Gastroesophageal sphincter (tissue), 4 donors: ENCODE measurements around the gene AP1S1. TPM values are rescaled to one million over a fixed set of nuclear protein-coding genes. Genes with fewer than 3 reads are reported as not detected.

Experiments
- ATAC-seq: fragments of 150-250 bp; one replicate; pipeline ENCODE4 v1.9.1; 2016; ENCODE audit warnings: mild to moderate bottlenecking, moderate library complexity
- H3K27ac ChIP-seq, 4 donors: fragments of 200-600 bp; sonication (generic) in 3 of 4; 1 replicate in 3 of 4; 2 replicates in 1 of 4; pipeline ENCODE4 v1.5.1; 2016 to 2019
- H3K27me3 ChIP-seq: fragments of 200-600 bp; sonication (generic); one replicate; pipeline ENCODE4 v1.5.1; 2019
- H3K36me3 ChIP-seq, 2 donors: fragments of 200-600 bp; sonication (generic); one replicate each; pipeline ENCODE4 v1.5.1; 2019; ENCODE audit warnings: control low read depth in 1 of 2
- H3K4me1 ChIP-seq, 3 donors: fragments of 200-600 bp; sonication (generic); 1 replicate in 2 of 3; 2 replicates in 1 of 3; pipeline ENCODE4 v1.5.1; 2016 to 2019; ENCODE audit warnings: control low read depth in 2 of 3
- H3K4me3 ChIP-seq, 2 donors: fragments of 200-600 bp; sonication (generic); one replicate each; pipeline ENCODE4 v1.5.1; 2019; ENCODE audit warnings: mild to moderate bottlenecking in 1 of 2, moderate library complexity in 1 of 2
- H3K9me3 ChIP-seq, 3 donors: fragments of 200-600 bp; sonication (generic); one replicate each; pipeline ENCODE4 v1.5.1; 2017 to 2019; ENCODE audit warnings: control low read depth in 2 of 3
- EP300 ChIP-seq: sonication (generic); formaldehyde crosslinking; IDR thresholded peaks from one replicate; pipeline ENCODE4 v1.6.1; 2017; ENCODE audit warnings: antibody characterized with exemption, mild to moderate bottlenecking
- POLR2A ChIP-seq, 2 donors: fragments of 450-650 bp; IDR thresholded peaks; one replicate each; pipeline ENCODE4 v1.6.1; 2017; ENCODE audit warnings: antibody characterized with exemption in 2 of 2, mild to moderate bottlenecking in 2 of 2, moderate library complexity in 1 of 2
- POLR2AphosphoS5 ChIP-seq: sonication (generic); formaldehyde crosslinking; IDR thresholded peaks from one replicate; pipeline ENCODE4 v1.6.1; 2017; ENCODE audit warnings: antibody characterized with exemption
- WGBS, 2 donors: methylation state at CpG; one replicate each; pipeline ENCODE4 v1.1.5; 2018; ENCODE audit warnings: low coverage in 1 of 2; 5-methylcytosine and 5-hydroxymethylcytosine counted together
- total RNA-seq, 4 donors: library from RNA; depleted of rRNA; stranded (reverse); fragments of >200 nt; gene quantifications; one replicate each; pipeline ENCODE4 v1.1.0, GENCODE V29; 2016
- TF ChIP-seq, protein P1 (sequence below), 4 experiments: fragments of 200-600 bp in 2 of 4; fragments of 450-650 bp in 2 of 4; sonication (generic) in 1 of 4; IDR thresholded peaks; one replicate each; pipeline ENCODE4 v1.5.1; 2017 to 2019; ENCODE audit warnings: antibody characterized with exemption in 4 of 4, mild to moderate bottlenecking in 2 of 4, moderate library complexity in 2 of 4

AP1S1 gene
- total RNA-seq, 4 donors from 2014 or later = 21.9 to 69.5 (median 34.3) TPM

GRCh38 chr7:101113836-101114235, 40.4 kb upstream of the AP1S1 start:
- Histone ChIP-seq H3K36me3 (no peaks in the 10 kb centered on the region), H3K4me1 (peaks cover 0 to 12% (median 0%) of the 10 kb centered on the region in 3 donors), H3K27ac (no peak overlapping the region), H3K27me3 (no peaks in the 10 kb centered on the region), H3K4me3 (no peak overlapping the region), H3K9me3 (no peaks in the 10 kb centered on the region)
- ATAC-seq = no peak
- TF ChIP-seq POLR2AphosphoS5 (no peak), EP300 (no peak), POLR2A (IDR thresholded peaks at IDR 0.05) (no peak)
- TF ChIP-seq, protein P1, sequence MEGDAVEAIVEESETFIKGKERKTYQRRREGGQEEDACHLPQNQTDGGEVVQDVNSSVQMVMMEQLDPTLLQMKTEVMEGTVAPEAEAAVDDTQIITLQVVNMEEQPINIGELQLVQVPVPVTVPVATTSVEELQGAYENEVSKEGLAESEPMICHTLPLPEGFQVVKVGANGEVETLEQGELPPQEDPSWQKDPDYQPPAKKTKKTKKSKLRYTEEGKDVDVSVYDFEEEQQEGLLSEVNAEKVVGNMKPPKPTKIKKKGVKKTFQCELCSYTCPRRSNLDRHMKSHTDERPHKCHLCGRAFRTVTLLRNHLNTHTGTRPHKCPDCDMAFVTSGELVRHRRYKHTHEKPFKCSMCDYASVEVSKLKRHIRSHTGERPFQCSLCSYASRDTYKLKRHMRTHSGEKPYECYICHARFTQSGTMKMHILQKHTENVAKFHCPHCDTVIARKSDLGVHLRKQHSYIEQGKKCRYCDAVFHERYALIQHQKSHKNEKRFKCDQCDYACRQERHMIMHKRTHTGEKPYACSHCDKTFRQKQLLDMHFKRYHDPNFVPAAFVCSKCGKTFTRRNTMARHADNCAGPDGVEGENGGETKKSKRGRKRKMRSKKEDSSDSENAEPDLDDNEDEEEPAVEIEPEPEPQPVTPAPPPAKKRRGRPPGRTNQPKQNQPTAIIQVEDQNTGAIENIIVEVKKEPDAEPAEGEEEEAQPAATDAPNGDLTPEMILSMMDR (IDR thresholded peaks at IDR 0.05) = no peak
- 86% methylated on average over 11 of the region's 11 CpGs; no CpG with 5 or more reads in 1 of the 2 donors for WGBS, 2 donors

DNA sequence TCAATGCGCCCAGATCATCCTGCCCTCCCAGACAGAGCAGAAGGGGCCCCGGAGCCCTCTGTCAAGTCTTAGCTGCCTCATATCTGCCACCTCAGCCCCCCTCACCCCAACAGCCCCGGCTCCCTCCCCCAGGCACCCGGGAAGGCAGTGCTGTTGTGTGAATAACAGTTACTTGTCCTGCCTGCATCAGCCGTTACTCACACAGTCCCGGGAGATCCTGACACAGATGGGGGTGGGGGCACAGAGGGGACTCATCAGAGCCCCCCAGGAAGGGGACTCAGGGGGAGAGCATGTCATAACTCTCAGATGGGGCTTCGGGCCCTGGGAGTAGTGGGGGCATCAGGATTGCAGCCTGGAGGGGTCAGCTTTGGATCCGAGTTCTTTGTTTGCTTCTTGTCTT, 39.8 kb upstream of the AP1S1 start:
- H3K9me3 ChIP-seq = no peaks in the 10 kb centered on the region
- H3K4me3 ChIP-seq = no peak overlapping the region
- TF ChIP-seq, protein P1 (IDR thresholded peaks at IDR 0.05) = no peak
- TF ChIP-seq POLR2AphosphoS5 = no peak
- TF ChIP-seq POLR2A (IDR thresholded peaks at IDR 0.05) = no peak
- no peak for TF ChIP-seq EP300
- ATAC-seq = no peak
- H3K27me3 ChIP-seq = no peaks in the 10 kb centered on the region
- no peaks in the 10 kb centered on the region for H3K36me3 ChIP-seq
- no peak overlapping the region for H3K27ac ChIP-seq
- WGBS, 2 donors = 61% methylated on average over 2 of the region's 8 CpGs; no CpG with 5 or more reads in 1 of the 2 donors
- peaks cover 0 to 10% (median 0%) of the 10 kb centered on the region in 3 donors for H3K4me1 ChIP-seq

GRCh38 chr7:101115215-101115614, 39.1 kb upstream of the AP1S1 start:
- 100% methylated on average over 1 of the region's 3 CpGs for WGBS, 2 donors
- Histone ChIP-seq H3K9me3 (no peaks in the 10 kb centered on the region), H3K27ac (no peak overlapping the region), H3K4me1 (peaks cover 0 to 10% (median 0%) of the 10 kb centered on the region in 3 donors), H3K36me3 (no peaks in the 10 kb centered on the region), H3K4me3 (no peak overlapping the region), H3K27me3 (no peaks in the 10 kb centered on the region)
- TF ChIP-seq EP300 = no peak
- no peak for TF ChIP-seq POLR2A (IDR thresholded peaks at IDR 0.05)
- TF ChIP-seq, protein P1 (IDR thresholded peaks at IDR 0.05) = no peak
- TF ChIP-seq POLR2AphosphoS5 = no peak
- ATAC-seq = no peak

DNA sequence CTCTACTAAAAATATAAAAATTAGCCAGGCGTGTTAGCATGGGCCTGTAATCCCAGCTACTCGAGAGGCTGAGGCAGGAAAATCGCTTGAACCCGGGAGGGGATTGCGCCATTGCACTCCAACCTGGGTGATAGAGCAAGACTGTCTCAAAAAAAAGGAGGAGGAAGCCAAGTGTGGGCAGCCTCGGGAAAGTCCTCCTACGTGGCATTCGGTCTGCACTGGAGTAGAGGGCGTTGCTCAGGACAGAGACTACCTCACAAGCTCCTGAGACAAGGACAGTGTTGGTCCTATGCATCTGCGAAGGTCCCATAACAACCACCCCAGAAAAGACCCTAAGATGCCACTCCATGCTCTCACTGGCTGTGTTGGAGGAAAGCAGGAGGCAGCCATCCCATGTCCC, 37.4 kb upstream of the AP1S1 start:
- H3K4me3 ChIP-seq = no peak overlapping the region
- TF ChIP-seq POLR2A (IDR thresholded peaks at IDR 0.05) (no peak), POLR2AphosphoS5 (no peak), EP300 (no peak)
- TF ChIP-seq, protein P1 (IDR thresholded peaks at IDR 0.05) = no peak
- 80 to 86% methylated on average over 1 to 10 of the region's 10 CpGs for WGBS, 2 donors
- H3K36me3 ChIP-seq = no peaks in the 10 kb centered on the region
- H3K4me1 ChIP-seq = peaks cover 0 to 10% (median 4%) of the 10 kb centered on the region in 3 donors
- ATAC-seq = no peak
- peak overlapping the region in 2 of 4 donors; percentile 1 to 47 for H3K27ac ChIP-seq
- H3K9me3 ChIP-seq = no peaks in the 10 kb centered on the region
- no peaks in the 10 kb centered on the region for H3K27me3 ChIP-seq

DNA sequence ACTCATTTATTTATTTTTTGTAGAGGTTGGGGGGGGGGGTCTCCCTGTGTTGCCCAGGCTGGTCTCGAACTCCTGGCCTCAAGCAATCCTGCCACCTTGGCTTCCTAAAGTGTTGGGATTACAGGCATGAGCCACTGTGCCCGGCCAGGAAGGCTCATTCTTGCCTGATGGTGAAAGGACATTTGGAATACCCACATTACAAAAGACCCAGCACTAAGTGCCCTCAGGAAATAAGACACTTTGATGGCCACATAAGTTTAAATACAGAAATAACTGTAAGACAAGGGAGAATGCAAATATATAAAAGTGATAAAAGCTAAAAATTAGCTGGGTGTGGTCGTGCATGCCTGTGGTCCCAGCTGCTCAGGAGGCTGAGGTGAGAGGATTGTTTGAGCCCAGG, 35.4 kb upstream of the AP1S1 start:
- no peaks in the 10 kb centered on the region for H3K9me3 ChIP-seq
- no peak overlapping the region for H3K27ac ChIP-seq
- ATAC-seq = no peak
- 84 to 100% methylated on average over 1 to 3 of the region's 3 CpGs for WGBS, 2 donors
- H3K4me3 ChIP-seq = no peak overlapping the region
- no peak for TF ChIP-seq POLR2AphosphoS5
- no peak for TF ChIP-seq EP300
- TF ChIP-seq, protein P1 (IDR thresholded peaks at IDR 0.05) = no peak
- TF ChIP-seq POLR2A (IDR thresholded peaks at IDR 0.05) = no peak
- H3K4me1 ChIP-seq = peaks cover 0 to 22% (median 10%) of the 10 kb centered on the region in 3 donors
- H3K36me3 ChIP-seq = no peaks in the 10 kb centered on the region
- H3K27me3 ChIP-seq = no peaks in the 10 kb centered on the region
